Activated B cell treated with CpG ODN at 0.5 μM for 24 hours (primary cell): Measurements from ENCODE around the gene SPA17. TPM values are rescaled to one million over a fixed set of nuclear protein-coding genes. Genes with fewer than 3 reads are reported as not detected.

Experiments
- ATAC-seq: fragments of 200-7000 bp; cut with Tn5 transposase; one replicate; pipeline ENCODE4 v1.10.0; 2021; ENCODE audit warnings: low read depth, mild to moderate bottlenecking, moderate library complexity
- CTCF ChIA-PET: fragments of 350-600 bp; sonication (Branson Sonifier 250); formaldehyde crosslinking; loops from one replicate; lab custom pipeline; 2021; ENCODE audit warnings: antibody characterized with exemption; lab: Charles Lee
- POLR2A ChIA-PET: fragments of 350-600 bp; sonication (Branson Sonifier 250); formaldehyde crosslinking; loops from one replicate; lab custom pipeline; 2021; ENCODE audit warnings: antibody characterized with exemption; lab: Charles Lee
- DNase-seq: peaks from one replicate; pipeline ENCODE4 v3.0.0; 2022
- H3K27ac Mint-ChIP-seq: one replicate; pipeline ENCODE4 v1.8.0; 2020; ENCODE audit warnings: mixed read lengths
- H3K27me3 Mint-ChIP-seq: one replicate; pipeline ENCODE4 v1.8.0; 2021; ENCODE audit warnings: mixed read lengths
- H3K36me3 Mint-ChIP-seq: one replicate; pipeline ENCODE4 v1.8.0; 2021; ENCODE audit warnings: low read depth, mixed read lengths
- H3K4me1 Mint-ChIP-seq: one replicate; pipeline ENCODE4 v1.8.0; 2021; ENCODE audit warnings: mixed read lengths
- H3K4me3 Mint-ChIP-seq: one replicate; pipeline ENCODE4 v1.8.0; 2020; ENCODE audit warnings: mild to moderate bottlenecking, mixed read lengths
- H3K9me3 Mint-ChIP-seq: one replicate; pipeline ENCODE4 v1.8.0; 2020; ENCODE audit warnings: mixed read lengths
- CTCF ChIP-seq: fragments of 200-600 bp; IDR thresholded peaks from one replicate; pipeline ENCODE4 v1.8.0; 2022; ENCODE audit warnings: antibody characterized with exemption, mild to moderate bottlenecking
- intact Hi-C: fragments of 100-400 bp; cut with micrococcal nuclease; formaldehyde crosslinking; loops from one replicate; pipeline ENCODE4 v1.15.1; 2024
- total RNA-seq: library from RNA; stranded (reverse); gene quantifications from 2 replicates; pipeline ENCODE4 v1.2.3, GENCODE V29; 2022

SPA17 gene
- total RNA-seq, 1 donor from 2014 or later = 1.6 TPM

GRCh38 chr11:124745270-124745834 is 71.6 kb downstream of the SPA17 start:
- Mint-ChIP-seq H3K27ac (no peak overlapping the region), H3K4me1 (peaks cover 45% of the 10 kb centered on the region), H3K36me3 (peaks cover 6% of the 10 kb centered on the region), H3K9me3 (no peaks in the 10 kb centered on the region), H3K27me3 (no peaks in the 10 kb centered on the region), H3K4me3 (peak overlapping the region; percentile 66)
- DNase-seq (no peak), ATAC-seq (no peak)
- intact Hi-C loops = loop anchor here (5.0 kb wide), 3 partner anchors 327 to 1683 kb away; partner anchors contain the start of genes HSPA8 and TMEM218
- no peak for TF ChIP-seq CTCF
- CTCF ChIA-PET = interaction anchor here (1.2 to 3.9 kb wide), 4 partner anchors 11 to 76 kb away, joined by 3 to 40 read pairs (median 14); partner anchors contain the start of gene ESAM
- POLR2A ChIA-PET = interaction anchor here (0.8 to 2.2 kb wide), 3 partner anchors 16 to 72 kb away, joined by 3 to 24 read pairs (median 16); partner anchors contain the start of genes SIAE and SPA17

- Mint-ChIP-seq H3K4me3 (peak overlapping the region; percentile 97), H3K9me3 (no peaks in the 10 kb centered on the region), H3K36me3 (peaks cover 6% of the 10 kb centered on the region), H3K27ac (peak overlapping the region; percentile 93), H3K4me1 (peaks cover 40% of the 10 kb centered on the region), H3K27me3 (peaks cover under 1% of the 10 kb centered on the region)
- intact Hi-C loops = loop anchor here (1.0 to 5.0 kb wide), 7 partner anchors 17 to 1684 kb away; partner anchors contain the start of genes HSPA8, SIAE, SPA17 and TMEM218
- ATAC-seq = peak; percentile 40
- ChIA-PET CTCF (interaction anchor here (1.0 to 3.9 kb wide), 13 partner anchors 10 to 130 kb away, joined by 3 to 40 read pairs (median 4); partner anchors contain the start of genes ESAM, SIAE and SPA17), POLR2A (interaction anchor here (0.8 to 2.2 kb wide), 13 partner anchors 12 to 1141 kb away, joined by 3 to 24 read pairs (median 4); partner anchors contain the start of genes ESAM, HYLS1, MSANTD2 and SIAE)
- DNase-seq = no peak
- no peak for TF ChIP-seq CTCF
Observed at GRCh38 chr11:124745835-124746620, 72.3 kb downstream of the SPA17 start.

- H3K9me3 Mint-ChIP-seq = no peaks in the 10 kb centered on the region
- no peak for TF ChIP-seq CTCF
- intact Hi-C loops = loop anchor here (1.0 to 5.0 kb wide), 9 partner anchors 7 to 1684 kb away; partner anchors contain the start of genes HSPA8, MSANTD2, NRGN and SIAE
- H3K4me3 Mint-ChIP-seq = peak overlapping the region; percentile 97
- H3K4me1 Mint-ChIP-seq = peaks cover 37% of the 10 kb centered on the region
- peaks cover 6% of the 10 kb centered on the region for H3K36me3 Mint-ChIP-seq
- peak overlapping the region; percentile 93 for H3K27ac Mint-ChIP-seq
- CTCF ChIA-PET = interaction anchor here (1.0 to 3.9 kb wide), 12 partner anchors 9 to 130 kb away, joined by 3 to 40 read pairs (median 4); partner anchors contain the start of genes ESAM, SIAE and SPA17
- peaks cover 2% of the 10 kb centered on the region for H3K27me3 Mint-ChIP-seq
- DNase-seq (peak; percentile 73), ATAC-seq (peak; percentile 89)
- POLR2A ChIA-PET = interaction anchor here (0.9 to 2.2 kb wide), 13 partner anchors 9 to 1141 kb away, joined by 3 to 24 read pairs (median 4); partner anchors contain the start of genes ESAM, HYLS1, MSANTD2 and SIAE
Observed at GRCh38 chr11:124746621-124747243, 73.0 kb downstream of the SPA17 start.

Other genes with a start within 250 kb of the SPA17 start
- gene OR8B4, start 249.0 kb upstream of the SPA17 start, total RNA-seq = not detected in 2 replicates
- gene OR8B8, start 228.2 kb upstream of the SPA17 start, total RNA-seq = not detected in 2 replicates
- not detected in 2 replicates for gene OR8B12, start 130.2 kb upstream of the SPA17 start, total RNA-seq
- not detected in 2 replicates for gene OR8A1, start 103.9 kb upstream of the SPA17 start, total RNA-seq
- not detected in 2 replicates for gene PANX3, start 62.5 kb upstream of the SPA17 start, total RNA-seq
- gene TBRG1, start 51.0 kb upstream of the SPA17 start, total RNA-seq = 43.7 and 54.6 TPM in 2 replicates
- gene SIAE, start 165 bp upstream of the SPA17 start, total RNA-seq = 2.6 and 3.4 TPM in 2 replicates
- 0.69 and 1.0 TPM in 2 replicates for gene NRGN, start 66.0 kb downstream of the SPA17 start, total RNA-seq
- 0.20 TPM in 2 replicates for gene VSIG2, start 78.4 kb downstream of the SPA17 start, total RNA-seq
- 2.3 and 4.0 TPM in 2 replicates for gene ESAM, start 88.4 kb downstream of the SPA17 start, total RNA-seq
- gene MSANTD2, start 126.5 kb downstream of the SPA17 start, total RNA-seq = 17.7 and 21.0 TPM in 2 replicates
- gene ROBO3, start 191.5 kb downstream of the SPA17 start, total RNA-seq = 1.0 and 1.5 TPM in 2 replicates
- gene ROBO4, start 224.0 kb downstream of the SPA17 start, total RNA-seq = not detected in 2 replicates
- gene HEPN1, start 245.3 kb downstream of the SPA17 start, total RNA-seq = not detected in 2 replicates